GM21786 (cell line): ENCODE measurements around the gene FASTKD2.
"Not testable (repeated sequence)": the region's sequence is repeated elsewhere in the genome, so short reads cannot be mapped to it uniquely, and the experiment has no call there.

Source experiments
- ATAC-seq: cut with Tn5 transposase; IDR thresholded peaks from one replicate; pipeline ENCODE4 v1.9.1; 2021; ENCODE audit not compliant: unreplicated experiment

Gene FASTKD2

GRCh38 chr2:206790311-206790935 lies 25.0 kb downstream of the FASTKD2 start:
- ATAC-seq, result no peak

DNA sequence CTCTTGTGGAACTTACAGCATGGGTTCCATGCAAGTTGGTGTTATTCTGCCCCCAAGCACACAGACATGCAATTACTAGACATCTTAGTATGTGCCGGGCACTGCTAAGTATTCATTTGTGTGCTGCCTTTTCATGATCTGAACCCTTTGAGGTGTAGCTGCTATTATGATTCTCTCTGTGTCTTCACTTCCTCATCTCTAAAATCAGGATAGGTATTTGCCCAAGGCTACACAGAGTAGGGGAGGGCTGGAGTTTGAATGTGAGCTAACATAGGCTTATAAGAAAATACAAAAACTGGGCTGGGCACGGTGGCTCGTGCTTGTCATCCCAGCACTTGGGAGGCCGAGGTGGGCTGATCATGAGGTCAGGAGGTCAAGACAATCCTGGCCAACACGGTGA lies 27.2 kb downstream of the FASTKD2 start:
- no peak for ATAC-seq

- no peak for ATAC-seq
These were observed 32.0 kb downstream of the FASTKD2 start for GRCh38 chr2:206797376-206797775.

GRCh38 chr2:206798000-206798399 lies 32.6 kb downstream of the FASTKD2 start:
- ATAC-seq, result peak; percentile 82

DNA sequence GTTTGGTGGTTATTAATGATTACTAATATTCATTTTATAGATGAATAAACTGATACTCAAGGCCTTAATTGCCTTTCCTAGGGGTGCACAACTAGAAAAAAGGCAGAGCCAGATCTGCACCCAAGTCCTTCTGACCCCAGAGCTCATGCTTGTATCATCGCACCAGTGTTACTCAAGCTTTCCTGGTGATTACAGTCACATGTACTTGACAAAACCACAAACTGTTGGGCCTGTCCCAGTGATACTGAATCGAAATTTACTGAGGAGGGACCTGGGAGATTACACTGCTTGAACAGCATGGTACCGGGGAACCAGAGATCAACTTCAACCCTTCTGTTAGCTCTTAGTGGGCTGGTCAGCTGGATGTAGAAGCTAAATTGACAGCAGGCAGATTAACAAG lies 33.7 kb downstream of the FASTKD2 start:
- ATAC-seq, result no peak

GRCh38 chr2:206800506-206801417 lies 35.4 kb downstream of the FASTKD2 start:
- peak; percentile 43 for ATAC-seq

GRCh38 chr2:206801418-206802189 lies 36.2 kb downstream of the FASTKD2 start:
- no peak for ATAC-seq

DNA sequence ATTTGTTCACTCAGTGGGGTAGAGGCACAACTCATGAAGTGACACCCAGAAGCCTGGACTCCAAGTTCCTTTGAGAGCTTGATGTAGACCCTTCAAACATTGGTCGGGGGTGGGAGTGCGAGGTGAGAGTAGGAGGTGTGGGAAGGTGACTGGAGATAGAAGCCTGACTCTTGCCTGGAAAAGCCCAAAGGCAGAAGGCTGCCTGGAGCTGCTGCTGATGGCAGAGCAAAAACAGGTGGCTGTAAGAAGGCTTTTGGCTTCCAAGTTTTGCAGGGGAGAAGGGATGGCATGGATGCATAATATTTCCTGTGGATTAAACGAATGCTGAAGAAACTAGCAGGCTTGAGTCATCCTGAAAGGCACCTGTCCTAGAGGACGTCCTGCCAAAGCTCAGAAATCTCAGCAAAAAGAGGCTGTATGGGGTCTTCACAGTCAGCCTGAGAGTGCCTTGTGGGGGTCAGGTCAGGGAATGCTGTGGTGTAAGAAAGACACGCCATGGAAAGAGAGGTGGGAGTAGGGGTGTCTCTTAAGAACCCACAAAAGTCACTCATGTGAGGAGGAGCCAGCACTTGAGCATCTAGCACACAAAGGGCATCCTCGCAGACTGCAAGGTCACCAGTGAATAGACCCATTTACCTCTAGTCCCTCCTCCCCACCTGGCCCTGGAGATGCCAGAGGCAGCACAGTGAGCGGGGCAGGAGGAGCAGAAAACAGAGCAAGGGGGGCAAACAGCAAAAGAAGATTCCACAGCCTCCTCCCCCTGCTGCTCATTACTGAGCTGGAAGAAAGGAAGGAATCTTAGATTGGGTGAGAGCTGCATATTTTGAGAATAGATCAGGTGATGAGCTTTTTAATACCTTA lies 37.5 kb downstream of the FASTKD2 start:
- no peak for ATAC-seq

DNA sequence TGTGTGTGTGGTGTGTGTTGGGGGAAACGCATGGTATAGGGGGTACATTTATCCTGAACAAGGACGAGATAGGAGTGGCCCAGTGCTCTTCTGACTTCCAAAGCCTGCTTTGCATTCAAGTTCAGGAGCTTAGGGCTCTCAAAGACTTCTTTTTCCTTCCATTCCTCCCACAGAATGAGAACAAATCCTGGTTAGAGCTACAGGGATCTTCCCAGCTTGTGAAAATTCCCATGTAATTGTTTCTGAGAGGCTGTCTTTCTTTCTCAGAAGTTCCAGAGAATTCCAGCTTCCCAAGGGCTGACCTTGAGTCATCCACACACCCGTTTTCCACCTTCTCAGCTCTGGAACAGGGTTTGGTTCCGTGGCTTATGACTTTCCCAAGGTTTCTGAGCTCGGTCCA lies 38.9 kb downstream of the FASTKD2 start:
- ATAC-seq, result no peak

- ATAC-seq, result no peak
These were observed 40.6 kb downstream of the FASTKD2 start for GRCh38 chr2:206805887-206806607.

DNA sequence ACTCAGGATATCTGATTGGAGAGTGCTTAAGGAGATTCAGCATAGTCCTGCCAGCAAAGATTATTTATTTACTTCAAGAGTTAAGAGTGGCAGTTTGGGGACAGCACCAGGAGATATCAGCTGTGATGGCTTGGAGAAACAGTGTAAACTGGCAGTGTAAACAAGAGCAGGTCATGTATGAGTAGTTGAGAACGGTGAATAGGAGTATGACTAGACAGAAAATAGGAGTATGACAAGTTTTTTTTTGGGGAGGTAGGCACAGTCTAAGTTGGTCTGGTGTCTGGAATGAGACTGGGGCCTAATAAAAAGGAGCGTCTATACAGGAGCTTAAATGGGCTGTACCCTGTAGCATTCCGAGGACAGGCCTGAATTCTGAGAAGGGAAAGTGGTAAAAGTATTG lies 42.2 kb downstream of the FASTKD2 start:
- ATAC-seq, result not testable (repeated sequence)

DNA sequence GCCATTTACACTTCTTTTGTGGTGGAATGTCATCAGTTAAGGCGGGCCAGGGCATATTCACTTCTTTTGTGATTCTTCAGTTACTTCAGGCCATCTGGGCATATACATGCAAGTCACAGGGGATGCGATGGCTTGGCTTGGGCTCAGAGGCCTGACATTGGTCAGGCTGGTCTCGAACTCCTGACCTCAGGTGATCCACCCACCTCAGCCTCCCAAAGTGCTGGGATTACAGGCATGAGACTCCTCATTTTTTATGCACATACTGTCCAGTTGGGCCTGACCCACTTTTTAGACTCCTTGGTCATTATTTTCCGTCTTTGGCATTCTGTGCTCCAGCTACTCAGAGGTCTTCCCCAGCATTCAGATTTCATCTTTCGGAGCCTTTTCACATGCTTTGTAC lies 47.1 kb downstream of the FASTKD2 start:
- not testable (repeated sequence) for ATAC-seq

DNA sequence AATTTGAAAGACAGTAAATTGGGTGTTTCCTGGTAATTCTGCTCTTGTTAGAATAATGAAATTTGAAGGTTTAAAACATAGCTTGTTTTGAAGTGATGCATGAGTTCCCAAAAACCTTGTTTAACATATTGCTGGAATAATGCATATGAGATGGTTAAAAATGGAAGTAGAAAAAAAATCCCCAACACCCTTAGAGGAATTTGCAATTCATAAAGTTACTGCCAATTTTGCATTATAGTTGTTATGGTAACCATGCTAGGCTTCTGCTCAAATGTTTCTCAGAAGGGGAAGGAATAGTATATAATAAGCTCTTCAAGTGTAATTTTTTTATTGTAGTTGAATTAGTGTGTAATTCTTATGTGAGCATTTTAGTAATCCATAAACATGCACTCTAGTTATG lies 49.1 kb downstream of the FASTKD2 start:
- ATAC-seq, result no peak

GRCh38 chr2:206820807-206821206 lies 55.4 kb downstream of the FASTKD2 start:
- ATAC-seq, result no peak

DNA sequence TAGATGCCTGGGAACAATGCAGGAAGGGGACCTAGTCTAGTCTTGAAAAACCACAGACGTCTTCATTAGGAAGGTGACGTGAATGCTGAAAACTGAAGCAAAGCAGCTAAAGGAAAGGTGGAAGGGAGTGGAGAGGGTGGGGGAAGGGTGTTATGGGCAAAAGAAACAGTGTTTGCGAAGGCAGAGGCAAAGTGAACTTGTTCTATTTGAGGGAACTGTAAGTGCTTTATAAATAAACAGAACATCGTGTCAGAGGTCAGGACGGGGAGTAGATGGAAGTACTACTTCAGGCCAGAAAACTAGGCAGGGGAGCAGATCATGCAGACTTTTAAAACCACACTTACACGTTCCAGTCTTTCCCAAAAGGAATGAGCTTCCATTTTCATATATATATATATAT lies 57.8 kb downstream of the FASTKD2 start:
- ATAC-seq, result no peak

DNA sequence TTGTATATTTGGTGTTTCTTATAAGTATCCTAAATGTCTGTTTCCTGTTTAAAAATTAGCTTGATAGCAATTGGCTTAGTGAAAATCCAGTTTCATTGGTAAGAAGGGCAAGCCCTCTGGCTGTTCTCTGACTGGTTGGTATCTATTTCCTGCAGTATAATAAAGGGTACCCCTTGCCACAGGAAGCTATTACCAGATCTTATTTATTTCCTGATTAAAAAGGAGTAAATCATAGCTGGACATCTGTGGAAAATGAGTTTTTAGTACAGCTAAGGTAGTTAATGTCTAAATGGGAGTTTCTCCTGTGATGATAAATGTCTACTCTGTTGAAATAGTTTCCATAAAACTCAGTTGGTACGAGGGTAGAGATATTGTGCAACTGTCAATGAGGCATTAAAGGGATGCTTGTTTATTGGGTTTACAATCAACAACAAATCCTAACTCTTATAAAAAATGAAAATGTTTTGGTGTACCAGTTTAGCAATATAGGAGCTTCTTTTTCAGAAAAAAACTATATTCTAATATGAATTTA lies 58.7 kb downstream of the FASTKD2 start:
- no peak for ATAC-seq

DNA sequence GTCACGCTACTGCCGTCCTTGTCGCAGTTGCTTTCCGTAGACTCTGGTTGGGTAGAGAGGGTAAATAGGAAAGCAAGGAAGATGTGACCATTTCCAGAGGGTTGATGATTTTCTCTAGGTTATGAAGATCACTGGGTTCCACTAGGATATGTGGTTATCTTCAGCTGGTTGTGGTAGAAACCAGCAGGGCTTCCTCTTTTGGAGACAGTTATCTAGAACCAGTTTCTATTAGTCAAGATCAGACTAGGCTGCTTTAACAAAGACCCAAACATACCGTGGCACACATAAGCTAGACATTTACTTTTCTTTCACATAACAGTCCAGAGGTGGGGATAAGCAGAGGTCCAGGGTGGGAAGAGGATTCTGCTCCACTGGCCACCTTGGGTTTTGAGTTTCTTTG lies 59.6 kb downstream of the FASTKD2 start:
- ATAC-seq, result no peak

- ATAC-seq, result no peak
These were observed 66.1 kb downstream of the FASTKD2 start for GRCh38 chr2:206831442-206831995.

- no peak for ATAC-seq
These were observed 67.5 kb downstream of the FASTKD2 start for GRCh38 chr2:206832873-206833272.
